K562 (cell line): ENCODE measurements around the gene SEC63. TPM values are rescaled to one million over a fixed set of nuclear protein-coding genes. Genes with fewer than 3 reads are reported as not detected.

ENCODE experiments used
- GABPA ChIP-seq: fragments of 200-800 bp; sonication (Bioruptor generic); conservative IDR thresholded peaks from 2 replicates; pipeline ENCODE4 v1.6.1; 2016; ENCODE audit warnings: low read depth, missing genetic modification characterization, missing compliant biosample characterization
- SAFB2 ChIP-seq: fragments of 200-400 bp; formaldehyde crosslinking; IDR thresholded peaks from 2 replicates; pipeline ENCODE4 v1.6.1; 2018; ENCODE audit warnings: borderline replicate concordance, low read length, low read depth, moderate library complexity; ENCODE audit not compliant: severe bottlenecking
- SMAD2 ChIP-seq: fragments of 150-350 bp; IDR thresholded peaks from 2 replicates; pipeline ENCODE4 v1.6.1; 2014; ENCODE audit warnings: low read depth, mild to moderate bottlenecking, low read length
- SREBF1 ChIP-seq: fragments of 150-350 bp; IDR thresholded peaks from 2 replicates; pipeline ENCODE4 v1.6.1; 2014; ENCODE audit warnings: antibody characterized with exemption, low read depth, low read length, borderline replicate concordance
- SRSF3 ChIP-seq: fragments of 200-400 bp; formaldehyde crosslinking; IDR thresholded peaks from 2 replicates; pipeline ENCODE4 v1.6.1; 2016; ENCODE audit warnings: mild to moderate bottlenecking, low read length, moderate library complexity; ENCODE audit not compliant: insufficient read depth
- TAF9B ChIP-seq: fragments of 450-650 bp; IDR thresholded peaks from 2 replicates; pipeline ENCODE4 v1.6.1; 2018; ENCODE audit warnings: mild to moderate bottlenecking; ENCODE audit not compliant: partially characterized antibody
- TRIM28 ChIP-seq: fragments of 450-650 bp; IDR thresholded peaks from 2 replicates; pipeline ENCODE4 v1.6.1; 2017
- ZNF263 ChIP-seq: sonication (generic); formaldehyde crosslinking; IDR thresholded peaks from 2 replicates; pipeline ENCODE4 v1.8.0; 2022; ENCODE audit warnings: mild to moderate bottlenecking, missing genetic modification reagents, borderline replicate concordance
- ZNF347 ChIP-seq: fragments of 450-650 bp; formaldehyde crosslinking; IDR thresholded peaks from 2 replicates; pipeline ENCODE4 v1.4.0; 2020; ENCODE audit warnings: low read depth, mild to moderate bottlenecking, moderate library complexity
- ZNF696 ChIP-seq: fragments of 250-450 bp; sonication (Bioruptor Pico); conservative IDR thresholded peaks from 2 replicates; pipeline ENCODE4 v1.4.0; 2020; ENCODE audit warnings: mild to moderate bottlenecking, moderate library complexity
- ZNF717 ChIP-seq: fragments of 250-450 bp; sonication (Bioruptor Pico); IDR thresholded peaks from 2 replicates; pipeline ENCODE4 v1.5.0; 2021
- polyA plus RNA-seq, 8 experiments: library from polyadenylated mRNA; depleted of rRNA in 4 of 8; stranded (reverse) in 5 of 8; unstranded in 3 of 8; fragments of >200 nt; fragmentation: Nextera tagmentation in 2 of 8; fragmentation: Illumina TruSeq in 1 of 8; extraction: Ambion mirVana in 2 of 8; extraction: Trizol in 1 of 8; gene quantifications; 2 replicates each; pipeline versions ENCODE4 v1.2.1 to v1.2.3, GENCODE V29; 2011 to 2014; ENCODE audit warnings: inconsistent platforms in 1 of 8, missing spikeins in 1 of 8
- total RNA-seq, 7 experiments: library from RNA; depleted of rRNA in 6 of 7; stranded (reverse); fragments of >200 nt in 6 of 7; fragmentation: Illumina TruSeq in 2 of 7; extraction: Trizol in 2 of 7; gene quantifications; 2 replicates each; pipeline versions ENCODE4 v1.2.1 to v1.2.3, GENCODE V29; 2011 to 2021; ENCODE audit warnings: low replicate concordance in 1 of 7
- TF ChIP-seq, protein P1 (sequence below): fragments of 450-650 bp; IDR thresholded peaks from 2 replicates; pipeline ENCODE4 v1.6.1; 2017; ENCODE audit warnings: antibody characterized with exemption
- TF ChIP-seq, protein P2 (sequence below): sonication (generic); formaldehyde crosslinking; IDR thresholded peaks from 2 replicates; pipeline ENCODE4 v1.8.0; 2022; ENCODE audit warnings: missing genetic modification reagents, mild to moderate bottlenecking, borderline replicate concordance
- TF ChIP-seq, protein P3 (sequence below): fragments of 450-650 bp; IDR thresholded peaks from 2 replicates; pipeline ENCODE4 v1.6.1; 2016; ENCODE audit warnings: mild to moderate bottlenecking
- TF ChIP-seq, protein P4 (sequence below): fragments of 450-650 bp; IDR thresholded peaks from one replicate; pipeline ENCODE4 v1.6.1; 2018; ENCODE audit warnings: mild to moderate bottlenecking, moderate library complexity; ENCODE audit not compliant: partially characterized antibody

Gene SEC63
- total and polyA plus RNA-seq, 9 of the 15 experiments (the other 6 are each of a cell fraction or from before 2014, with no cell fraction given): 13.8 to 74.6 (median 28.4) TPM

DNA sequence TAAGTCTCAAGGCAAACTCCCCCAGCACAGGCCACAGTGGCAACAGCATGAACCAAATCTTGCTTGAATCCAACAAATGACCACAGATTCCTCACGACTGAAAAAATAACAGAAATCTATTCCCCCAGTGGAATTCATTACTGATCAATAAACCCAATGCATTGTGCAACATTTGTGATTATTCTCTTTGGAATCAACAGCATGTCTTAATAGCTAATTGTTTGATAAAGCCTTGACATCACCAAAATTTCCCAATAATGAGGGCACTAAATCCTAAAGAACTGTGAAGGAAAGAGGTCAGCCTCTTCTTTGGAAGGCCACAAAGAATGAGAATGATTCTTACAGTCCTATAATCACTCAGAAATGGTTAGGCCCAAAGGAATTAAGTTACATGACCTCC lies 139.7 kb downstream of the SEC63 start (continued):
- TF ChIP-seq TAF9B (no peak), GABPA (tag) (no peak), ZNF347 (CRISPR knock-in tag) (no peak), ZNF717 (CRISPR knock-in tag) (no peak), ZNF696 (no peak), SAFB2 (no peak), SMAD2 (no peak), TRIM28 (no peak), SREBF1 (no peak), ZNF263 (CRISPR knock-in tag) (no peak), SRSF3 (no peak)
- TF ChIP-seq, protein P1, sequence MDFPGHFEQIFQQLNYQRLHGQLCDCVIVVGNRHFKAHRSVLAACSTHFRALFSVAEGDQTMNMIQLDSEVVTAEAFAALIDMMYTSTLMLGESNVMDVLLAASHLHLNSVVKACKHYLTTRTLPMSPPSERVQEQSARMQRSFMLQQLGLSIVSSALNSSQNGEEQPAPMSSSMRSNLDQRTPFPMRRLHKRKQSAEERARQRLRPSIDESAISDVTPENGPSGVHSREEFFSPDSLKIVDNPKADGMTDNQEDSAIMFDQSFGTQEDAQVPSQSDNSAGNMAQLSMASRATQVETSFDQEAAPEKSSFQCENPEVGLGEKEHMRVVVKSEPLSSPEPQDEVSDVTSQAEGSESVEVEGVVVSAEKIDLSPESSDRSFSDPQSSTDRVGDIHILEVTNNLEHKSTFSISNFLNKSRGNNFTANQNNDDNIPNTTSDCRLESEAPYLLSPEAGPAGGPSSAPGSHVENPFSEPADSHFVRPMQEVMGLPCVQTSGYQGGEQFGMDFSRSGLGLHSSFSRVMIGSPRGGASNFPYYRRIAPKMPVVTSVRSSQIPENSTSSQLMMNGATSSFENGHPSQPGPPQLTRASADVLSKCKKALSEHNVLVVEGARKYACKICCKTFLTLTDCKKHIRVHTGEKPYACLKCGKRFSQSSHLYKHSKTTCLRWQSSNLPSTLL: no peak
- TF ChIP-seq, protein P2, sequence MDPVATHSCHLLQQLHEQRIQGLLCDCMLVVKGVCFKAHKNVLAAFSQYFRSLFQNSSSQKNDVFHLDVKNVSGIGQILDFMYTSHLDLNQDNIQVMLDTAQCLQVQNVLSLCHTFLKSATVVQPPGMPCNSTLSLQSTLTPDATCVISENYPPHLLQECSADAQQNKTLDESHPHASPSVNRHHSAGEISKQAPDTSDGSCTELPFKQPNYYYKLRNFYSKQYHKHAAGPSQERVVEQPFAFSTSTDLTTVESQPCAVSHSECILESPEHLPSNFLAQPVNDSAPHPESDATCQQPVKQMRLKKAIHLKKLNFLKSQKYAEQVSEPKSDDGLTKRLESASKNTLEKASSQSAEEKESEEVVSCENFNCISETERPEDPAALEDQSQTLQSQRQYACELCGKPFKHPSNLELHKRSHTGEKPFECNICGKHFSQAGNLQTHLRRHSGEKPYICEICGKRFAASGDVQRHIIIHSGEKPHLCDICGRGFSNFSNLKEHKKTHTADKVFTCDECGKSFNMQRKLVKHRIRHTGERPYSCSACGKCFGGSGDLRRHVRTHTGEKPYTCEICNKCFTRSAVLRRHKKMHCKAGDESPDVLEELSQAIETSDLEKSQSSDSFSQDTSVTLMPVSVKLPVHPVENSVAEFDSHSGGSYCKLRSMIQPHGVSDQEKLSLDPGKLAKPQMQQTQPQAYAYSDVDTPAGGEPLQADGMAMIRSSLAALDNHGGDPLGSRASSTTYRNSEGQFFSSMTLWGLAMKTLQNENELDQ (CRISPR knock-in tag): no peak
- TF ChIP-seq, protein P3, sequence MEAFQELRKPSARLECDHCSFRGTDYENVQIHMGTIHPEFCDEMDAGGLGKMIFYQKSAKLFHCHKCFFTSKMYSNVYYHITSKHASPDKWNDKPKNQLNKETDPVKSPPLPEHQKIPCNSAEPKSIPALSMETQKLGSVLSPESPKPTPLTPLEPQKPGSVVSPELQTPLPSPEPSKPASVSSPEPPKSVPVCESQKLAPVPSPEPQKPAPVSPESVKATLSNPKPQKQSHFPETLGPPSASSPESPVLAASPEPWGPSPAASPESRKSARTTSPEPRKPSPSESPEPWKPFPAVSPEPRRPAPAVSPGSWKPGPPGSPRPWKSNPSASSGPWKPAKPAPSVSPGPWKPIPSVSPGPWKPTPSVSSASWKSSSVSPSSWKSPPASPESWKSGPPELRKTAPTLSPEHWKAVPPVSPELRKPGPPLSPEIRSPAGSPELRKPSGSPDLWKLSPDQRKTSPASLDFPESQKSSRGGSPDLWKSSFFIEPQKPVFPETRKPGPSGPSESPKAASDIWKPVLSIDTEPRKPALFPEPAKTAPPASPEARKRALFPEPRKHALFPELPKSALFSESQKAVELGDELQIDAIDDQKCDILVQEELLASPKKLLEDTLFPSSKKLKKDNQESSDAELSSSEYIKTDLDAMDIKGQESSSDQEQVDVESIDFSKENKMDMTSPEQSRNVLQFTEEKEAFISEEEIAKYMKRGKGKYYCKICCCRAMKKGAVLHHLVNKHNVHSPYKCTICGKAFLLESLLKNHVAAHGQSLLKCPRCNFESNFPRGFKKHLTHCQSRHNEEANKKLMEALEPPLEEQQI: no peak
- TF ChIP-seq, protein P4, sequence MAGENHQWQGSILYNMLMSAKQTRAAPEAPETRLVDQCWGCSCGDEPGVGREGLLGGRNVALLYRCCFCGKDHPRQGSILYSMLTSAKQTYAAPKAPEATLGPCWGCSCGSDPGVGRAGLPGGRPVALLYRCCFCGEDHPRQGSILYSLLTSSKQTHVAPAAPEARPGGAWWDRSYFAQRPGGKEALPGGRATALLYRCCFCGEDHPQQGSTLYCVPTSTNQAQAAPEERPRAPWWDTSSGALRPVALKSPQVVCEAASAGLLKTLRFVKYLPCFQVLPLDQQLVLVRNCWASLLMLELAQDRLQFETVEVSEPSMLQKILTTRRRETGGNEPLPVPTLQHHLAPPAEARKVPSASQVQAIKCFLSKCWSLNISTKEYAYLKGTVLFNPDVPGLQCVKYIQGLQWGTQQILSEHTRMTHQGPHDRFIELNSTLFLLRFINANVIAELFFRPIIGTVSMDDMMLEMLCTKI: no peak
- TF ChIP-seq, all 486 proteins: peak for 0
